ENCODE measurements around the gene TNS3.

TNS3 gene

GRCh38 chr7:47389923-47390630, 191.8 kb downstream of the TNS3 start:
- DNase-seq (ENCODE audit: low spot score): no peak
- no peak for TF ChIP-seq CTCF (IDR thresholded peaks at IDR 0.05; ENCODE audit: extremely low read depth, insufficient read depth, missing control alignments)
- in situ Hi-C loops (cut with MboI; ENCODE audit: low pct_unique_long_range_greater_than_20kb, low sequenced_read_pairs, unreplicated experiment): no loop called here

GRCh38 chr7:47389171-47389922, 192.6 kb downstream of the TNS3 start:
- in situ Hi-C loops (cut with MboI; ENCODE audit: low pct_unique_long_range_greater_than_20kb, low sequenced_read_pairs, unreplicated experiment): no loop called here
- no peak for TF ChIP-seq CTCF (IDR thresholded peaks at IDR 0.05; ENCODE audit: extremely low read depth, insufficient read depth, missing control alignments)
- DNase-seq (ENCODE audit: low spot score): no peak

- no peak for DNase-seq (ENCODE audit: low spot score)
- in situ Hi-C loops (cut with MboI; ENCODE audit: low pct_unique_long_range_greater_than_20kb, low sequenced_read_pairs, unreplicated experiment): no loop called here
- TF ChIP-seq CTCF (IDR thresholded peaks at IDR 0.05; ENCODE audit: extremely low read depth, insufficient read depth, missing control alignments): no peak
Observed at GRCh38 chr7:47387506-47387905, 194.4 kb downstream of the TNS3 start.

GRCh38 chr7:47386273-47386835, 195.6 kb downstream of the TNS3 start:
- TF ChIP-seq CTCF (IDR thresholded peaks at IDR 0.05; ENCODE audit: extremely low read depth, insufficient read depth, missing control alignments): no peak

GRCh38 chr7:47385536-47386125, 196.3 kb downstream of the TNS3 start:
- DNase-seq (ENCODE audit: low spot score): no peak
- TF ChIP-seq CTCF (IDR thresholded peaks at IDR 0.05; ENCODE audit: extremely low read depth, insufficient read depth, missing control alignments): no peak
- in situ Hi-C loops (cut with MboI; ENCODE audit: low pct_unique_long_range_greater_than_20kb, low sequenced_read_pairs, unreplicated experiment): no loop called here

More at GRCh38 chr7:47386273-47386835, 195.6 kb downstream of the TNS3 start:
- in situ Hi-C loops (cut with MboI; ENCODE audit: low pct_unique_long_range_greater_than_20kb, low sequenced_read_pairs, unreplicated experiment): no loop called here
- DNase-seq (ENCODE audit: low spot score): no peak

GRCh38 chr7:47384755-47385535, 197.0 kb downstream of the TNS3 start:
- in situ Hi-C loops (cut with MboI; ENCODE audit: low pct_unique_long_range_greater_than_20kb, low sequenced_read_pairs, unreplicated experiment): no loop called here
- DNase-seq (ENCODE audit: low spot score): no peak
- TF ChIP-seq CTCF (IDR thresholded peaks at IDR 0.05; ENCODE audit: extremely low read depth, insufficient read depth, missing control alignments): no peak
